SK-N-SH (cell line): Measurements from ENCODE around the gene ABCA1. TPM values are rescaled to one million over a fixed set of nuclear protein-coding genes. Genes with fewer than 3 reads are reported as not detected.

Experiments
- CTCF ChIA-PET: fragments of 300-600, 350-600 bp; formaldehyde crosslinking; extraction: SDS; loops from one replicate; lab custom pipeline; 2021; lab: Yijun Ruan, JAX
- POLR2A ChIA-PET: fragments of 350-600 bp; sonication (Branson Sonifier 250); formaldehyde crosslinking; extraction: SDS; loops from one replicate; lab custom pipeline; 2020; ENCODE audit warnings: antibody characterized with exemption, inconsistent platforms; lab: Yijun Ruan, JAX
- DNase-seq: peaks from one replicate; pipeline ENCODE4 v3.0.0; 2012
- H2AFZ ChIP-seq: fragments of 200-600 bp; sonication (generic); 2 replicates; pipeline ENCODE4 v1.8.1; 2016; ENCODE audit warnings: antibody characterized with exemption, mild to moderate bottlenecking, low read depth
- H3F3A ChIP-seq: fragments of 200-600 bp; sonication (generic); replicated peaks from 2 replicates; pipeline ENCODE3; 2016; ENCODE audit warnings: antibody characterized with exemption, mild to moderate bottlenecking; ENCODE audit not compliant: insufficient read depth
- H3K27ac ChIP-seq, 2 experiments: fragments of 200-500 bp in 1 of 2; fragments of 200-600 bp in 1 of 2; sonication (Bioruptor generic) in 1 of 2; sonication (generic), shearing (Covaris generic) in 1 of 2; 2 replicates each; pipeline versions ENCODE4 v1.5.1 to v1.6.1; 2014 to 2016; ENCODE audit warnings: low read depth in 2 of 2, inconsistent platforms in 1 of 2, low read length in 1 of 2, mild to moderate bottlenecking in 1 of 2, mixed read lengths in 1 of 2
- H3K27me3 ChIP-seq: fragments of 200-600 bp; sonication (generic), shearing (Covaris generic); 2 replicates; pipeline ENCODE4 v1.6.1; 2016; ENCODE audit warnings: mixed run types; ENCODE audit not compliant: insufficient read depth
- H3K36me3 ChIP-seq, 2 experiments: fragments of 200-500 bp in 1 of 2; fragments of 200-600 bp in 1 of 2; sonication (Bioruptor generic) in 1 of 2; sonication (generic) in 1 of 2; replicated peaks in 1 of 2; 2 replicates each; pipeline versions ENCODE3 to v1.5.1; 2014 to 2016; ENCODE audit warnings: low read length in 1 of 2, mild to moderate bottlenecking in 1 of 2; ENCODE audit not compliant: insufficient read depth in 2 of 2, control insufficient read depth in 1 of 2
- H3K4me1 ChIP-seq, 2 experiments: fragments of 200-500 bp in 1 of 2; fragments of 200-600 bp in 1 of 2; sonication (Bioruptor generic) in 1 of 2; sonication (generic), shearing (Covaris generic) in 1 of 2; 2 replicates each; pipeline versions ENCODE4 v1.5.1 to v1.6.1; 2014 to 2016; ENCODE audit warnings: low read depth in 1 of 2, low read length in 1 of 2, mixed run types in 1 of 2; ENCODE audit not compliant: insufficient read depth in 2 of 2, control insufficient read depth in 1 of 2
- H3K4me2 ChIP-seq: fragments of 200-600 bp; sonication (generic), shearing (Covaris generic); 2 replicates; pipeline ENCODE4 v1.6.1; 2017; ENCODE audit warnings: mixed run types
- H3K4me3 ChIP-seq, 2 experiments: fragments of 200-500 bp in 1 of 2; fragments of 200-600 bp in 1 of 2; sonication (Bioruptor generic) in 1 of 2; sonication (generic), shearing (Covaris generic) in 1 of 2; 2 replicates each; pipeline versions ENCODE4 v1.5.1 to v1.8.1; 2014 to 2016; ENCODE audit warnings: low read depth in 2 of 2, inconsistent platforms in 1 of 2, low read length in 1 of 2, mild to moderate bottlenecking in 1 of 2, mixed read lengths in 1 of 2, moderate library complexity in 1 of 2
- H3K79me2 ChIP-seq: fragments of 200-600 bp; sonication (generic); 2 replicates; pipeline ENCODE4 v1.8.1; 2017; ENCODE audit warnings: mild to moderate bottlenecking; ENCODE audit not compliant: insufficient read depth
- H3K9ac ChIP-seq: fragments of 200-600 bp; sonication (generic); 2 replicates; pipeline ENCODE4 v1.6.1; 2017; ENCODE audit warnings: mixed run types
- H3K9me2 ChIP-seq: fragments of 200-600 bp; sonication (generic); 2 replicates; pipeline ENCODE4 v1.6.1; 2017; ENCODE audit warnings: mixed run types
- H3K9me3 ChIP-seq: fragments of 200-600 bp; sonication (generic); 2 replicates; pipeline ENCODE4 v1.6.1; 2017; ENCODE audit warnings: mixed run types, mild to moderate bottlenecking, moderate library complexity
- H4K20me1 ChIP-seq: fragments of 200-600 bp; sonication (generic); 2 replicates; pipeline ENCODE4 v1.6.1; 2017; ENCODE audit warnings: mild to moderate bottlenecking, mixed run types; ENCODE audit not compliant: insufficient read depth
- CHD2 ChIP-seq: fragments of 150-350 bp; IDR thresholded peaks from 2 replicates; pipeline ENCODE4 v1.6.1; 2018; ENCODE audit warnings: low read length; ENCODE audit not compliant: partially characterized antibody
- FOSL2 ChIP-seq: IDR thresholded peaks from 2 replicates; pipeline ENCODE4 v1.4.0; 2012; ENCODE audit warnings: low read depth, mild to moderate bottlenecking, moderate library complexity, borderline replicate concordance
- GABPA ChIP-seq: IDR thresholded peaks from 2 replicates; pipeline ENCODE4 v1.4.0; 2012; ENCODE audit warnings: low read depth, mild to moderate bottlenecking
- GATA2 ChIP-seq: sonication (generic); formaldehyde crosslinking; IDR thresholded peaks from 2 replicates; pipeline ENCODE4 v1.5.0; 2020; ENCODE audit warnings: mild to moderate bottlenecking, missing genetic modification reagents
- MEF2A ChIP-seq: IDR thresholded peaks from 2 replicates; pipeline ENCODE4 v1.4.0; 2012; ENCODE audit warnings: low read depth, borderline replicate concordance
- MXI1 ChIP-seq: IDR thresholded peaks from 2 replicates; pipeline ENCODE4 v1.6.1; 2012; ENCODE audit warnings: mild to moderate bottlenecking, low read depth, low read length, improper control_type of control experiment
- NRF1 ChIP-seq: IDR thresholded peaks from 2 replicates; pipeline ENCODE4 v1.6.1; 2012; ENCODE audit warnings: low read depth, mild to moderate bottlenecking, low read length
- POLR2AphosphoS5 ChIP-seq: IDR thresholded peaks from 2 replicates; pipeline ENCODE4 v1.6.1; 2012; ENCODE audit warnings: low read depth, low read length
- RXRA ChIP-seq: IDR thresholded peaks from 2 replicates; pipeline ENCODE4 v1.4.0; 2012; ENCODE audit warnings: low read depth, mild to moderate bottlenecking, borderline replicate concordance
- SIN3A ChIP-seq: IDR thresholded peaks from 2 replicates; pipeline ENCODE4 v1.6.1; 2012; ENCODE audit warnings: low read depth, mild to moderate bottlenecking, low read length, moderate library complexity, borderline replicate concordance
- SMC3 ChIP-seq: IDR thresholded peaks from 2 replicates; pipeline ENCODE4 v1.6.1; 2012; ENCODE audit warnings: low read depth, low read length, improper control_type of control experiment
- TEAD4 ChIP-seq: IDR thresholded peaks from 2 replicates; pipeline ENCODE4 v1.4.0; 2012; ENCODE audit warnings: mild to moderate bottlenecking, borderline replicate concordance; ENCODE audit not compliant: insufficient read depth
- WGBS: methylation state at CpG from one replicate; pipeline ENCODE4 v1.1.6; 2017; ENCODE audit warnings: low lambda C conversion rate; 5-methylcytosine and 5-hydroxymethylcytosine counted together
- polyA plus RNA-seq, 3 experiments: library from polyadenylated mRNA; depleted of rRNA; stranded (reverse); fragments of >200 nt; gene quantifications; 2 replicates each; pipeline ENCODE4 v1.2.3, GENCODE V29; 2012
- TF ChIP-seq, protein P1 (sequence below): IDR thresholded peaks from 2 replicates; pipeline ENCODE4 v1.4.0; 2012; ENCODE audit warnings: low read depth
- TF ChIP-seq, protein P2 (sequence below): fragments of 200-600 bp; sonication (generic); IDR thresholded peaks from 2 replicates; pipeline ENCODE4 v1.6.1; 2017; ENCODE audit warnings: antibody characterized with exemption, mild to moderate bottlenecking, moderate library complexity
- TF ChIP-seq, protein P3 (sequence below): IDR thresholded peaks from 2 replicates; pipeline ENCODE4 v1.4.0; 2012; ENCODE audit warnings: low read depth, borderline replicate concordance

The ABCA1 gene
- polyA plus RNA-seq, 1 of the 3 experiments (the other 2 are of a cell fraction), result 5.3 TPM

DNA sequence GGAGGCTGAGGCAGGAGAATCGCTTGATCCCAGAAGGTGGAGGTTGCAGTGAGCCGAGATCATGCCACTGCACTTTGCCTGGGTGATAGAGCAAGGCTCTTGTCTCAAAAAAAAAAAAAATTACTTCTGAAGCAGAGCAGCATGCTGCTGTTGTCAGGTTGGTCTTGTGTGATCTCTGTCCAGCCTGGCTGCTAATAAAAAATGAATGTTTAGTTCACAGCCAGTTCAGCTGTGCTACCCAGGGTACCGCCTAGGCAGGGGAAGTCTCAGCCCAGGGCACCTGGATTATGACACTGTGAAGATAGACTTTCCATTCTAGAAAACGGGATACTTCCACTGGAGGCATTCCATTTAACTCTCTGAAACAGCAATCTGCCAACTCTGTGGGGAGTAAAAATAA, 23.5 kb upstream of the ABCA1 start:
- CTCF ChIA-PET, result no interaction called here
- Histone ChIP-seq H3K27me3 (no peaks in the 10 kb centered on the region), H3K27ac (no peak overlapping the region), H3K36me3 (no peaks in the 10 kb centered on the region), H3K4me1 (no peaks in the 10 kb centered on the region), H3K4me2 (no peak overlapping the region), H3K9ac (no peak overlapping the region), H3K9me2 (no peaks in the 10 kb centered on the region), H3K9me3 (no peaks in the 10 kb centered on the region), H2AFZ (no peak overlapping the region), H3K4me3 (no peak overlapping the region), H4K20me1 (no peaks in the 10 kb centered on the region), H3K79me2 (no peaks in the 10 kb centered on the region), H3F3A (no peaks in the 10 kb centered on the region)
- 93% methylated on average over 4 of the region's 4 CpGs for WGBS
- TF ChIP-seq SMC3 (no peak), GABPA (no peak), SIN3A (no peak), NRF1 (no peak)
- POLR2A ChIA-PET, result no interaction called here
- DNase-seq, result no peak

DNA sequence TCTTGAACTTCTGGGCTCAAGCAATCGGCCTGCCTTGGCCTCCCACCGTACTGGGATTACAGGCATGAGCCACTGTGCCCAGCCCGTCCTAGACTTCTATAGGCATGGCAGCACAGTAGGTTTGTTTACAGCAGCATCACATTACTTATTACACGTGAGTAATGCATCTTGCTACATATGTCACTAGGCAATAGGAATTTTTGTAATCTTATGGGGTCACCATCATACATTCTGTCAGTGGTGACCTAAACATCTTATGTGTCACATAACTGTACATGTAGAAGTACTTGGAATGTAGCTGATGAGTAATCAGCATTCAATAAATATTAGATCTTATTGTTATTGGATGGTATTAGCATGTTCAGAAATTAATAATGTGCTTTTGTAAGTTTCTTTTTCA, 22.9 kb upstream of the ABCA1 start:
- Histone ChIP-seq H3F3A (no peaks in the 10 kb centered on the region), H3K4me3 (no peak overlapping the region), H2AFZ (no peak overlapping the region), H3K27me3 (no peaks in the 10 kb centered on the region), H4K20me1 (no peaks in the 10 kb centered on the region), H3K4me2 (no peak overlapping the region), H3K79me2 (no peaks in the 10 kb centered on the region), H3K9ac (no peak overlapping the region), H3K27ac (no peak overlapping the region), H3K36me3 (no peaks in the 10 kb centered on the region), H3K9me3 (no peaks in the 10 kb centered on the region), H3K9me2 (no peaks in the 10 kb centered on the region), H3K4me1 (no peaks in the 10 kb centered on the region)
- ChIA-PET CTCF (no interaction called here), POLR2A (no interaction called here)
- TF ChIP-seq MXI1, result no peak
- no peak for TF ChIP-seq POLR2AphosphoS5
- TF ChIP-seq MEF2A, result no peak
- TF ChIP-seq, protein P1, sequence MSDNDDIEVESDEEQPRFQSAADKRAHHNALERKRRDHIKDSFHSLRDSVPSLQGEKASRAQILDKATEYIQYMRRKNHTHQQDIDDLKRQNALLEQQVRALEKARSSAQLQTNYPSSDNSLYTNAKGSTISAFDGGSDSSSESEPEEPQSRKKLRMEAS, result no peak
- no peak for TF ChIP-seq RXRA
- TF ChIP-seq, protein P2, sequence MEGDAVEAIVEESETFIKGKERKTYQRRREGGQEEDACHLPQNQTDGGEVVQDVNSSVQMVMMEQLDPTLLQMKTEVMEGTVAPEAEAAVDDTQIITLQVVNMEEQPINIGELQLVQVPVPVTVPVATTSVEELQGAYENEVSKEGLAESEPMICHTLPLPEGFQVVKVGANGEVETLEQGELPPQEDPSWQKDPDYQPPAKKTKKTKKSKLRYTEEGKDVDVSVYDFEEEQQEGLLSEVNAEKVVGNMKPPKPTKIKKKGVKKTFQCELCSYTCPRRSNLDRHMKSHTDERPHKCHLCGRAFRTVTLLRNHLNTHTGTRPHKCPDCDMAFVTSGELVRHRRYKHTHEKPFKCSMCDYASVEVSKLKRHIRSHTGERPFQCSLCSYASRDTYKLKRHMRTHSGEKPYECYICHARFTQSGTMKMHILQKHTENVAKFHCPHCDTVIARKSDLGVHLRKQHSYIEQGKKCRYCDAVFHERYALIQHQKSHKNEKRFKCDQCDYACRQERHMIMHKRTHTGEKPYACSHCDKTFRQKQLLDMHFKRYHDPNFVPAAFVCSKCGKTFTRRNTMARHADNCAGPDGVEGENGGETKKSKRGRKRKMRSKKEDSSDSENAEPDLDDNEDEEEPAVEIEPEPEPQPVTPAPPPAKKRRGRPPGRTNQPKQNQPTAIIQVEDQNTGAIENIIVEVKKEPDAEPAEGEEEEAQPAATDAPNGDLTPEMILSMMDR, result no peak
- TF ChIP-seq, protein P3, sequence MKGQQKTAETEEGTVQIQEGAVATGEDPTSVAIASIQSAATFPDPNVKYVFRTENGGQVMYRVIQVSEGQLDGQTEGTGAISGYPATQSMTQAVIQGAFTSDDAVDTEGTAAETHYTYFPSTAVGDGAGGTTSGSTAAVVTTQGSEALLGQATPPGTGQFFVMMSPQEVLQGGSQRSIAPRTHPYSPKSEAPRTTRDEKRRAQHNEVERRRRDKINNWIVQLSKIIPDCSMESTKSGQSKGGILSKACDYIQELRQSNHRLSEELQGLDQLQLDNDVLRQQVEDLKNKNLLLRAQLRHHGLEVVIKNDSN, result no peak
- TF ChIP-seq GATA2 (CRISPR knock-in tag), result no peak
- TF ChIP-seq TEAD4, result no peak
- no peak for TF ChIP-seq FOSL2
- no peak for TF ChIP-seq CHD2
- no peak for DNase-seq
- WGBS, result 94% methylated on average over 4 of the region's 4 CpGs
